CD4-positive, alpha-beta T cell (primary cell): Measurements from ENCODE around the gene SLC2A1. TPM values are rescaled to one million over a fixed set of nuclear protein-coding genes. Genes with fewer than 3 reads are reported as not detected.

Experiments
- ATAC-seq: fragments of 200-7000 bp; cut with Tn5 transposase; one replicate; pipeline ENCODE4 v1.10.0; 2022; ENCODE audit warnings: mild to moderate bottlenecking; ENCODE audit not compliant: poor library complexity
- CTCF ChIA-PET: fragments of 350-600 bp; sonication (Branson Sonifier 250); formaldehyde crosslinking; loops from one replicate; lab custom pipeline; 2021; ENCODE audit warnings: antibody characterized with exemption, inconsistent platforms; lab: Charles Lee
- POLR2A ChIA-PET: fragments of 350-600 bp; sonication (Branson Sonifier 250); formaldehyde crosslinking; loops from one replicate; lab custom pipeline; 2021; ENCODE audit warnings: antibody characterized with exemption, inconsistent platforms; lab: Charles Lee
- DNase-seq, 14 experiments: peaks; one replicate each; pipeline ENCODE4 v3.0.0-alpha.2; 2013 to 2020; ENCODE audit warnings: mixed read lengths in 2 of 14
- H3K27ac ChIP-seq, 2 donors: one replicate each; pipeline versions ENCODE4 v1.5.1 to v1.7.0; 2013; ENCODE audit warnings: low read length in 2 of 2, low read depth in 1 of 2, mild to moderate bottlenecking in 1 of 2
- H3K27me3 ChIP-seq, 2 experiments: 1 replicate in 1 of 2; 2 replicates in 1 of 2; pipeline versions ENCODE4 v1.6.1 to v1.7.0; 2013; ENCODE audit warnings: low read length in 2 of 2, control low read depth in 1 of 2, mild to moderate bottlenecking in 1 of 2, moderate library complexity in 1 of 2; ENCODE audit not compliant: insufficient read depth in 2 of 2, control insufficient read depth in 1 of 2
- H3K36me3 ChIP-seq: one replicate; pipeline ENCODE4 v1.6.1; 2013; ENCODE audit warnings: low read length, control low read depth; ENCODE audit not compliant: insufficient read depth
- H3K4me1 ChIP-seq: one replicate; pipeline ENCODE4 v1.6.1; 2013; ENCODE audit warnings: low read length, control low read depth; ENCODE audit not compliant: insufficient read depth
- H3K4me3 ChIP-seq: one replicate; pipeline ENCODE4 v1.5.1; 2013; ENCODE audit warnings: mild to moderate bottlenecking, low read length, moderate library complexity
- H3K9me3 ChIP-seq, 2 experiments: 1 replicate in 1 of 2; 2 replicates in 1 of 2; pipeline versions ENCODE4 v1.6.1 to v1.7.0; 2013; ENCODE audit warnings: low read length in 2 of 2, mild to moderate bottlenecking in 2 of 2, control low read depth in 1 of 2, moderate library complexity in 1 of 2; ENCODE audit not compliant: control insufficient read depth in 1 of 2, insufficient read depth in 1 of 2
- H3K27ac Mint-ChIP-seq: one replicate; pipeline ENCODE4 v1.8.0; 2020; ENCODE audit warnings: mixed read lengths
- H3K27me3 Mint-ChIP-seq: one replicate; pipeline ENCODE4 v1.8.0; 2021; ENCODE audit warnings: mixed read lengths
- H3K36me3 Mint-ChIP-seq: one replicate; pipeline ENCODE4 v1.8.0; 2021; ENCODE audit warnings: low read depth, mixed read lengths
- H3K4me1 Mint-ChIP-seq: one replicate; pipeline ENCODE4 v1.8.0; 2021; ENCODE audit warnings: low read depth, mixed read lengths
- H3K4me3 Mint-ChIP-seq: one replicate; pipeline ENCODE4 v1.8.0; 2020; ENCODE audit warnings: mild to moderate bottlenecking, mixed read lengths
- H3K9me3 Mint-ChIP-seq: one replicate; pipeline ENCODE4 v1.8.0; 2020; ENCODE audit warnings: mixed read lengths
- intact Hi-C, 2 experiments: fragments of 100-400 bp; cut with DNase I in 1 of 2; cut with micrococcal nuclease in 1 of 2; formaldehyde crosslinking; loops; one replicate each; pipeline versions ENCODE4 v1.15.1 to v1.9.0; 2023 to 2025; cut with DNase I, micrococcal nuclease
- total RNA-seq, 174 experiments: library from RNA in 2 of 174; stranded (reverse) in 2 of 174; gene quantifications; one replicate each; pipeline ENCODE4 v1.2.3 and lab custom pipeline; 2021 to 2026
- TF ChIP-seq, protein P1 (sequence below): fragments of 200-600 bp; IDR thresholded peaks from one replicate; pipeline ENCODE4 v1.8.0; 2022; ENCODE audit warnings: antibody characterized with exemption, mild to moderate bottlenecking

SLC2A1 gene
- total RNA-seq, 2 experiments from 2014 or later, result 78.6 to 80.9 TPM

GRCh38 chr1:42946120-42946898, 12.4 kb downstream of the SLC2A1 start:
- Histone ChIP-seq H3K9me3 (no peaks in the 10 kb centered on the region), H3K27me3 (no peaks in the 10 kb centered on the region), H3K4me3 (no peak overlapping the region), H3K4me1 (peaks cover 94% of the 10 kb centered on the region), H3K27ac (peak overlapping the region in 1 of 2 donors; percentile 47), H3K36me3 (peaks cover 46% of the 10 kb centered on the region)
- TF ChIP-seq, protein P1, sequence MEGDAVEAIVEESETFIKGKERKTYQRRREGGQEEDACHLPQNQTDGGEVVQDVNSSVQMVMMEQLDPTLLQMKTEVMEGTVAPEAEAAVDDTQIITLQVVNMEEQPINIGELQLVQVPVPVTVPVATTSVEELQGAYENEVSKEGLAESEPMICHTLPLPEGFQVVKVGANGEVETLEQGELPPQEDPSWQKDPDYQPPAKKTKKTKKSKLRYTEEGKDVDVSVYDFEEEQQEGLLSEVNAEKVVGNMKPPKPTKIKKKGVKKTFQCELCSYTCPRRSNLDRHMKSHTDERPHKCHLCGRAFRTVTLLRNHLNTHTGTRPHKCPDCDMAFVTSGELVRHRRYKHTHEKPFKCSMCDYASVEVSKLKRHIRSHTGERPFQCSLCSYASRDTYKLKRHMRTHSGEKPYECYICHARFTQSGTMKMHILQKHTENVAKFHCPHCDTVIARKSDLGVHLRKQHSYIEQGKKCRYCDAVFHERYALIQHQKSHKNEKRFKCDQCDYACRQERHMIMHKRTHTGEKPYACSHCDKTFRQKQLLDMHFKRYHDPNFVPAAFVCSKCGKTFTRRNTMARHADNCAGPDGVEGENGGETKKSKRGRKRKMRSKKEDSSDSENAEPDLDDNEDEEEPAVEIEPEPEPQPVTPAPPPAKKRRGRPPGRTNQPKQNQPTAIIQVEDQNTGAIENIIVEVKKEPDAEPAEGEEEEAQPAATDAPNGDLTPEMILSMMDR, result no peak
- no peak for ATAC-seq
- H3K27me3 Mint-ChIP-seq, result no peaks in the 10 kb centered on the region
- intact Hi-C loops, result no loop called here
- H3K4me3 Mint-ChIP-seq, result peak overlapping the region; percentile 34
- H3K27ac Mint-ChIP-seq, result peak overlapping the region; percentile 72
- ChIA-PET POLR2A (interaction anchor here (1.2 to 5.4 kb wide), 3 partner anchors 11 to 19 kb away, joined by 3 to 32 read pairs (median 9); partner anchors contain the start of gene SLC2A1), CTCF (interaction anchor here (0.5 to 1.9 kb wide), 4 partner anchors 11 to 33 kb away, joined by 3 to 5 read pairs (median 4); no protein-coding TSS in a partner anchor)
- peaks cover 97% of the 10 kb centered on the region for H3K4me1 Mint-ChIP-seq
- no peaks in the 10 kb centered on the region for H3K9me3 Mint-ChIP-seq
- no peak for DNase-seq
- peaks cover 55% of the 10 kb centered on the region for H3K36me3 Mint-ChIP-seq

DNA sequence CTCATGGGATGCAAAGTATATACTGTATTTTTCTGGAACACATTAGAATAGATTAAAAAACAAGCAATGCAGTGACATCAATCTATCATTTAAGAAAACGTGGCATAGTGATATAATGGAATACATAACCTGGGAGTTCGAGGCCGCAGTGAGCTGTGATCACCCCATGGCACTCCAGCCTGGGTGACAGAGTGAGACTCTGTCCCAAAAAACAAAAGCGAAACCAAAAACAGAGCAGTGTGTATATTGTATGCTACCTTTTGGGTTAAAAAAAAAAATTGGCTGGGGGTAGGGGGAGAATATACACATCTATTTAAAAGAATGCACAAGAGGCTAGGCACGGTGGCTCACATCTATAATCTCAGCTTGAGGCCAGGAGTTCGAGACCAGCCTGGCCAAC, 13.5 kb downstream of the SLC2A1 start:
- TF ChIP-seq, protein P1, result no peak
- peak in 4 of 14 experiments; percentile 36 to 70 (median 58) for DNase-seq
- CTCF ChIA-PET, result interaction anchor here (1.9 kb wide), 1 partner anchor 22 kb away, joined by 5 read pairs; no protein-coding TSS in a partner anchor
- peak overlapping the region; percentile 80 for H3K27ac Mint-ChIP-seq
- peaks cover 97% of the 10 kb centered on the region for H3K4me1 Mint-ChIP-seq
- Histone ChIP-seq H3K4me1 (peaks cover 99% of the 10 kb centered on the region), H3K9me3 (no peaks in the 10 kb centered on the region), H3K27me3 (no peaks in the 10 kb centered on the region), H3K27ac (peak overlapping the region in 1 of 2 donors; percentile 55), H3K4me3 (peak overlapping the region; percentile 16), H3K36me3 (peaks cover 56% of the 10 kb centered on the region)
- intact Hi-C loops, result no loop called here
- H3K27me3 Mint-ChIP-seq, result no peaks in the 10 kb centered on the region
- peak; percentile 61 for ATAC-seq
- peak overlapping the region; percentile 56 for H3K4me3 Mint-ChIP-seq
- no peaks in the 10 kb centered on the region for H3K9me3 Mint-ChIP-seq
- POLR2A ChIA-PET, result interaction anchor here (0.8 to 5.4 kb wide), 4 partner anchors 8 to 178 kb away, joined by 3 to 35 read pairs (median 24); partner anchors contain the start of genes C1orf50 and SLC2A1
- H3K36me3 Mint-ChIP-seq, result peaks cover 62% of the 10 kb centered on the region

GRCh38 chr1:42944246-42944928, 14.3 kb downstream of the SLC2A1 start:
- H3K9me3 Mint-ChIP-seq, result no peaks in the 10 kb centered on the region
- no peak for ATAC-seq
- H3K4me3 ChIP-seq, result no peak overlapping the region

More at GRCh38 chr1:42944246-42944928, 14.3 kb downstream of the SLC2A1 start:
- ChIA-PET CTCF (interaction anchor here (1.3 to 2.0 kb wide), 2 partner anchors 21 to 129 kb away, joined by 4 to 5 read pairs; no protein-coding TSS in a partner anchor), POLR2A (interaction anchor here (1.0 to 5.4 kb wide), 5 partner anchors 9 to 21 kb away, joined by 3 to 35 read pairs (median 15); partner anchors contain the start of gene SLC2A1)
- DNase-seq, result no peak
- Histone ChIP-seq H3K4me1 (peaks cover 99% of the 10 kb centered on the region), H3K36me3 (peaks cover 56% of the 10 kb centered on the region), H3K27me3 (no peaks in the 10 kb centered on the region), H3K27ac (peak overlapping the region; percentile 44 to 55), H3K9me3 (no peaks in the 10 kb centered on the region)
- intact Hi-C loops, result no loop called here
- H3K4me3 Mint-ChIP-seq, result peak overlapping the region; percentile 56
- TF ChIP-seq, protein P1, result no peak
- peak overlapping the region; percentile 80 for H3K27ac Mint-ChIP-seq
- H3K4me1 Mint-ChIP-seq, result peaks cover 93% of the 10 kb centered on the region
- no peaks in the 10 kb centered on the region for H3K27me3 Mint-ChIP-seq
- H3K36me3 Mint-ChIP-seq, result peaks cover 67% of the 10 kb centered on the region
